GM19351 (cell line): Measurements from ENCODE around the gene SCNN1B.
"Not testable (repeated sequence)": the region's sequence is repeated elsewhere in the genome, so short reads cannot be mapped to it uniquely, and the experiment has no call there.

Source experiments
- ATAC-seq: cut with Tn5 transposase; IDR thresholded peaks from one replicate; pipeline ENCODE4 v1.9.1; 2021; ENCODE audit warnings: mild to moderate bottlenecking, moderate library complexity; ENCODE audit not compliant: unreplicated experiment

Gene SCNN1B

DNA sequence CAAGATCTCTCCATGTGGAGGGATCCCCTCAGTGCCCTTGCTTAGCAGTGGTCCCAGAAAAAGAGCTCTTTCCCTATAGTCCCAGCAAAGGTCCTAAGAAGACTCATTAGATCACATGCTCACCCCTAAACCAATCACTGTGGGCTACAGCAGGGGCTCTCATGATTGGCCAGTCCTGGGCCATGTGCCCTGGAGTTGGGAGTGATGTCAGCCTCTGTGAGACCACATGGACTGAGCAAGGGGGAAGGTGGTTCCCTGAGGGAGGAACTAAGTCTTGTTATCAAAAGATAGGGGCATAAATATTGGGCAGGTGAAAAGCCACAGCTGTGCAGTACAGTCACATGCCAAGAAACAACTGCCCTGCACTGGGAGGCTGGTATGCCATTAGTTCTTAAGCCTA is 51.3 kb downstream of the SCNN1B start:
- no peak for ATAC-seq

- ATAC-seq = no peak
Observed at GRCh38 chr16:23354246-23354645, 52.1 kb downstream of the SCNN1B start.

DNA sequence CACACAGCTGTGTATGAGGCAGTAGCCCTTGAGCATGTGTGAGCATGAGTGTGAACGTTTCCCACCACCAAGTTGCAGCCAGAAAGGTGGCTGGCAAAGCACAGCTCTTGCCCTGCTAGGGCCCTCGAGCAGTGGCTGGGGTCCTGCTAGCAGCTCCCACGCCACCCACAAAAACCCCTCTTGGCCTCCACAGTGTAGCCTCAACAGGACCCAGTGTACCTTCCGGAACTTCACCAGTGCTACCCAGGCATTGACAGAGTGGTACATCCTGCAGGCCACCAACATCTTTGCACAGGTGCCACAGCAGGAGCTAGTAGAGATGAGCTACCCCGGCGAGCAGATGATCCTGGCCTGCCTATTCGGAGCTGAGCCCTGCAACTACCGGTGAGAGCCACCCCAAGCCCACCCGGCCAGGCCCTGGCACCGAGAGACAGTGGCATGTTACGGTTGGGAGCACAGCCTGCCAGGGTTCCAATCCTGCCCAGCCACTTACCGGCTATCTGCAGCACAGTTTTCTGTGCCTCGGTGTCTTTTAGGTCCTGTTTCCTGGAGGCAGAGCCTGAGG is 53.1 kb downstream of the SCNN1B start:
- ATAC-seq = no peak

GRCh38 chr16:23356941-23357340 is 54.8 kb downstream of the SCNN1B start:
- no peak for ATAC-seq

GRCh38 chr16:23357761-23358290 is 55.7 kb downstream of the SCNN1B start:
- ATAC-seq = no peak

GRCh38 chr16:23359092-23359760 is 57.1 kb downstream of the SCNN1B start:
- ATAC-seq = no peak

GRCh38 chr16:23362460-23363317 is 60.6 kb downstream of the SCNN1B start:
- no peak for ATAC-seq

DNA sequence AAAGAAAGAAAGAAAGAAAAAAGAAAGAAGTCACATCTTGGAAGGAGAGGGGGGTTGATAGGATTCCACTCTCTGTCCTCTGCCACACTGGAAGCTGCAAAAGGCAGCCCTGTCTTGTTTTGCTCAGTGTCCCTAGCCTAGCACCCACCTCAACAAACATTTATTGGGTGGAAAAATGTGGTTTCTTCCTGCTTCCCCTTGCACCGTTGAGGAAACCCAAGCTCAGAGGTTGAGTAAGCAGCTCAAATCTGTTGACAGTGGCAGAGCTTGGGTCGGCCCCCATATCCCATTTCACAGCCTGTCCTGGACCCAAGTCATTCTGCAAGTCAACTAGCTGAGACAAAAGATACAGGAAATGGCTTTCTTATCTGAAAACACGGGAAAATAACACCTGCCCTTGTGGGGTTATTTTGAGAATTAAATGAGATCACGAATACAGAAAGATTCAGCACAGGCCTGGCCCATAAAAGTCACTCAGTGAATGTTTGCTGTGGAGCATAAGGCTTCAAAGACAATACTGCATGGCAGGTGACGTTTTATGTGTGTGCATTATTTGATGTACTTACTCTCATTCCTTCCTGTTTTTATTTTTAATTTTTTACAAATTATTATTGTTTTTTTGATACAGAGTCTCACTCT is 63.6 kb downstream of the SCNN1B start:
- no peak for ATAC-seq

GRCh38 chr16:23366341-23366740 is 64.2 kb downstream of the SCNN1B start:
- ATAC-seq = not testable (repeated sequence)

DNA sequence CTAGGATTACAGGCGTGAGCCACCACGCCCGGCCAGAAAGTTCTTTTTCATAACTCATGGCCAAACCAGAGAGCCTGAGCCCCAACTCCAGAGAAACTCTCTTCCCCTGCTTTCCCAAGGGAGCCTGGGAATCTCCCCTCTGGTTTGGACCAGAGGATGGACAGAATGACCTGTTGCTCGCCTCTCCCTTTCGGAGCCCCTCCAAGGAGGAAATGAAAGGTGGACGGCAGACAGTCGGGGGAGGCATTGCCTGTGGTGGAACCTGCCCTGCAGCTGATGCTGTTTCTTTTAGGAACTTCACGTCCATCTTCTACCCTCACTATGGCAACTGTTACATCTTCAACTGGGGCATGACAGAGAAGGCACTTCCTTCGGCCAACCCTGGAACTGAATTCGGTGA is 65.5 kb downstream of the SCNN1B start:
- ATAC-seq = no peak

DNA sequence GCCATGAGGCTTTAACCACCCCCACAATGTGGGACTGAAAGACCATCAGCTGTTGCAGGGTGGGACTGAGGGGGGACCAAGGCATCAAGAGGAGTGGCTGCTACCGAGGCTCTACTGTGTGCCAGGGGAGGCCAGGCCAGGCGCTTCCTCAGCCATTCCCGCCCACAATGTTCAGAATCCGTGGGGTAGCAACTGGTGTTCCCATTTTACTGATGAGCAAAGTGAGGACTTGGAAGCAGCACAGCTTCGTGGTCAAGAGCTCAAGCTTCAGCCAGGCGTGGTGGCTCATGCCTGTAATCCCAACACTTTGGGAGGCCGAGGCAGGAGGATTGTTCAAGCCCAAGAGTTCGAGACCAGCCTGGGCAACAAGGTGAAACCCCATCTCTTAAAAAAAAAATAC is 65.9 kb downstream of the SCNN1B start:
- ATAC-seq = no peak

DNA sequence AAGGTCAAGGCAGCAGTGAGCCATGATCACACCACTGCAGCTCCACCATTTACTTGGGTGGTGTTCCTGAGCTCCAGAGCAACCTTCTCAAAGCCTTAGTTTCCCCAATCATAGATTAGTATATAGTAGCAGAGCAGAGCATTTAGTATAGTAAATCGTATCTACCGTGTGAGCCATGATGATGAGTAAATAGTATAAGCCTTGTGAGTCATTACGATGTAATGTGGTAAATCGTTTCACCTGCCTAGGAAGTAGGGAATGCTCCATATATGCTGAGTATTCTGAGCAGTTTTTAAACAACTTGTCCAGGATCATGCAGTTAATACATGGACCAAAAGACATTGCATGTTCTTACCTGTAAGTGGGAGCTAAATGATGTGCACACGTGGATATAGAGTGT is 66.4 kb downstream of the SCNN1B start:
- ATAC-seq = no peak

DNA sequence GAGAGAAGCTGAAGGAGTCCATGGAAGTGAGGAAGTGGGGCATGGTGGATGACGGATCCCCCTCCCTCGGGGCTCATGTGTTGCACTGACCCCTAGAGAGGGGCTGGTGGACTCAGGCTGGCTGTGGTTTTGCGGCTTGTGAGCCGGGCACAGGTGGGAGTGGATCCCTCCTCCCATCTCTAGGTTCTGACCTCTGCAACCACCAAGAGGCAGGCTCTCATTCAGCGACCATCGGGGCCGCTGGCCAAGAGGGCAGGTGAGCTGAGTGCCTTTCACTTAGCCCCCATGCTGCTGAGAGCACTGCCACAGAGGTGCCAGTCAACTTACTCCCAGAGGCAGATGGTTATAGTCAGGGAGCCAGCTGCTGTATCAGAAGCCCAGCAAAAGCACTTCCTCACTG is 67.3 kb downstream of the SCNN1B start:
- ATAC-seq = no peak

GRCh38 chr16:23371368-23371767 is 69.3 kb downstream of the SCNN1B start:
- no peak for ATAC-seq

GRCh38 chr16:23373436-23374219 is 71.5 kb downstream of the SCNN1B start:
- ATAC-seq = no peak

GRCh38 chr16:23374721-23375510 is 72.8 kb downstream of the SCNN1B start:
- ATAC-seq = no peak

DNA sequence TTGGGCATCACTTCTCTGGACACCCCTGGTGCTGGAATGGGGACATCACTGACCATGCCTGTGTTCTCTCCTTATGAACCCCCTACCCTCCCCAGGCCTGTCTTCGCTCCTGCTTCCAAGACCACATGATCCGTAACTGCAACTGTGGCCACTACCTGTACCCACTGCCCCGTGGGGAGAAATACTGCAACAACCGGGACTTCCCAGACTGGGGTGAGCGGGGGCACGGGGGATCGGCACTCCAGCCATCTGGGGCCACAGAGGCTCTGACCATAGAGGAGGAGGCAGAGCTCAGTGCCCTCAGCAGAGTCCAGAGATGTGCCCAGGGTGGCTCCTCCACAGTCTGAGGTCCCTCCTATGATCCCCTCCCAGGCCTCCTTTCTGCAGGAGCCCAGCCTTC is 73.5 kb downstream of the SCNN1B start:
- ATAC-seq = no peak

- ATAC-seq = no peak
Observed at GRCh38 chr16:23377071-23377931, 75.2 kb downstream of the SCNN1B start.

GRCh38 chr16:23378256-23378655 is 76.2 kb downstream of the SCNN1B start:
- no peak for ATAC-seq
